C4-2B (cell line): Measurements from ENCODE around the gene MTERF1.

Experiments used
- CTCF ChIP-seq: fragments of 450-650 bp; conservative IDR thresholded peaks from 2 replicates; pipeline ENCODE4 v1.5.1; 2017; ENCODE audit warnings: mild to moderate bottlenecking
- ZFX ChIP-seq: fragments of 450-650 bp; IDR thresholded peaks from 2 replicates; pipeline ENCODE4 v1.6.1; 2017

GRCh38 chr7:91892099-91892705 lies 11.7 kb upstream of the MTERF1 start:
- TF ChIP-seq CTCF (no peak), ZFX (no peak)
